ENCODE data around the gene USP8.
"Not testable (repeated sequence)": the region's sequence is repeated elsewhere in the genome, so short reads cannot be mapped to it uniquely, and the experiment has no call there.

Gene USP8

GRCh38 chr15:50424066-50424890, at the start of gene USP8:
TSS of gene USP8 (plus strand) at chr15:50424405. CDS start at chr15:50439074, 14,669 bp downstream.
- DNase-seq (ENCODE audit: low read depth): peak; percentile 98

- peak; percentile 59 for DNase-seq (ENCODE audit: low read depth)
Observed at GRCh38 chr15:50377867-50378751, 46.1 kb upstream of the USP8 start.

GRCh38 chr15:50378776-50379175, 45.4 kb upstream of the USP8 start:
- no peak for DNase-seq (ENCODE audit: low read depth)

GRCh38 chr15:50379413-50379812, 44.8 kb upstream of the USP8 start:
- not testable (repeated sequence) for DNase-seq (ENCODE audit: low read depth)

GRCh38 chr15:50380089-50380488, 44.1 kb upstream of the USP8 start:
- peak; percentile 52 for DNase-seq (ENCODE audit: low read depth)

GRCh38 chr15:50381438-50381837, 42.8 kb upstream of the USP8 start:
- DNase-seq (ENCODE audit: low read depth): no peak

- DNase-seq (ENCODE audit: low read depth): not testable (repeated sequence)
Observed at GRCh38 chr15:50382408-50382807, 41.8 kb upstream of the USP8 start.

GRCh38 chr15:50390554-50391264, 33.5 kb upstream of the USP8 start:
- no peak for DNase-seq (ENCODE audit: low read depth)

- DNase-seq (ENCODE audit: low read depth): peak; percentile 37
Observed at GRCh38 chr15:50391561-50391960, 32.6 kb upstream of the USP8 start.

- no peak for DNase-seq (ENCODE audit: low read depth)
Observed at GRCh38 chr15:50411870-50412269, 12.3 kb upstream of the USP8 start.

- no peak for DNase-seq (ENCODE audit: low read depth)
Observed at GRCh38 chr15:50414624-50415023, 9.6 kb upstream of the USP8 start.

GRCh38 chr15:50415752-50416404, 8.3 kb upstream of the USP8 start:
- no peak for DNase-seq (ENCODE audit: low read depth)

- no peak for DNase-seq (ENCODE audit: low read depth)
Observed at GRCh38 chr15:50416890-50417289, 7.3 kb upstream of the USP8 start.

- DNase-seq (ENCODE audit: low read depth): no peak
Observed at GRCh38 chr15:50418041-50418583, 6.1 kb upstream of the USP8 start.

- DNase-seq (ENCODE audit: low read depth): no peak
Observed at GRCh38 chr15:50425219-50425618, 1.0 kb downstream of the USP8 start.

GRCh38 chr15:50425678-50426246, 1.6 kb downstream of the USP8 start:
- DNase-seq (ENCODE audit: low read depth): not testable (repeated sequence)

- DNase-seq (ENCODE audit: low read depth): no peak
Observed at GRCh38 chr15:50426428-50426827, 2.2 kb downstream of the USP8 start.

GRCh38 chr15:50431204-50431603, 7.0 kb downstream of the USP8 start:
- no peak for DNase-seq (ENCODE audit: low read depth)

- no peak for DNase-seq (ENCODE audit: low read depth)
Observed at GRCh38 chr15:50432230-50432629, 8.0 kb downstream of the USP8 start.

GRCh38 chr15:50435772-50436171, 11.6 kb downstream of the USP8 start:
- DNase-seq (ENCODE audit: low read depth): no peak

- no peak for DNase-seq (ENCODE audit: low read depth)
Observed at GRCh38 chr15:50438251-50438650, 14.0 kb downstream of the USP8 start.
